Spleen (tissue), 7 donors: ENCODE results near the gene ARID5A.

Experiments
- CTCF ChIP-seq, 11 experiments: fragments of 200-600 bp in 7 of 11; fragments of 450-650 bp in 4 of 11; sonication (generic) in 4 of 11; IDR thresholded peaks in 8 of 11; conservative IDR thresholded peaks in 3 of 11; 1 replicate in 7 of 11; 2 replicates in 4 of 11; pipeline versions ENCODE4 v1.4.0 to v1.8.0; 2016 to 2021; ENCODE audit warnings: antibody characterized with exemption in 11 of 11, inconsistent platforms in 4 of 11, mild to moderate bottlenecking in 1 of 11
- POLR2A ChIP-seq, 3 donors: fragments of 450-650 bp; IDR thresholded peaks; one replicate each; pipeline ENCODE4 v1.5.1; 2017; ENCODE audit warnings: antibody characterized with exemption in 3 of 3, mild to moderate bottlenecking in 1 of 3
- POLR2AphosphoS5 ChIP-seq, 3 donors: sonication (generic); formaldehyde crosslinking; IDR thresholded peaks; one replicate each; pipeline ENCODE4 v1.5.1; 2017; ENCODE audit warnings: antibody characterized with exemption in 3 of 3
- donor health status: DM: no; HTN: no; CAD: no; lungs with moderate emphysema.
- donor health status: DM: no; HTN: no; CAD: no.
- donor health status: DM: no; HTN: no; CAD: no.

DNA sequence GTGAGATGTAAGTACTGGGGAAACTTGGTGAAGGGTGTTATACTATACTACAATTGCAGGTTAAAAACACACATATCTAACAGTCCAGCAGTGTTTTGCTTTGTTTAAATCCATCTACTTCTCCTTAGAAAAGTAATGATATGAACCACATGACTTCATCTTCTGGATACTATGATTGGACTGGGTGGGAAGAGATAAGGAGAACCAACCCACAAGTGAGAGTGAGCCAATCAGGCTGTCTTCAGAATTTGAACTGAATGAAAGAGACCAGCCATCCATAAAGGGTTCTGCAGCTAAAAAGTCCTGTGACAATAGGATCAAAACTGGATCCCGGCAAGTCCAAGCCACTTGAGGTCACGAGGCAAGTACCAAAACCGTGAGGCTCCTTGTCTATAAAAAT, 54.9 kb downstream of the ARID5A start:
- TF ChIP-seq CTCF (IDR thresholded peaks at IDR 0.05 in 8 of 11, conservative IDR thresholded peaks at IDR 0.05 in 3 of 11) (no peak), POLR2A (IDR thresholded peaks at IDR 0.05) (no peak), POLR2AphosphoS5 (IDR thresholded peaks at IDR 0.05) (no peak)
